Measurements from ENCODE around the gene ZNF92. TPM values are rescaled to one million over a fixed set of nuclear protein-coding genes. Genes with fewer than 3 reads are reported as not detected.
"Not testable (repeated sequence)": the region's sequence is repeated elsewhere in the genome, so short reads cannot be mapped to it uniquely, and the experiment has no call there.

The ZNF92 gene
- total RNA-seq, 2 experiments from 2014 or later: 29.7 to 30.1 TPM

DNA sequence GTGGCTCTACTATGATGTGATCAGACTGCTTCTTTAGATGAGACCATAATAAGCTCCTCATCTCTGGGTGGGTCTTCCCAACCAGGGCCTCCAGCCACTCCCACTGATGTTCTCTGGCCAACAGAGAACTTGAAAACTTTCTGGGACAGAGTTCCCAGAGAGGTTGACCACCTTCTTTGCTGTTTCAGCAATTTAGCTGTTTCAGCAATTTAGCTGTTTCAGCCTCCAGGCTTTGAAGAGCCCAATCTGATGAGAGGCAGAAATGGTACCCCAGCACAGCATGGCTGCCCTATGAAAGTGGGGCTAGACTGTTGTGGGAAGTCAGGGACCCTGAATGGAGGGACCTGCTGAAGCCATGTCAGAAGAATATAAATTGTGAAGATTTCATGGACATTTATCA is 49.0 kb downstream of the ZNF92 start:
- Histone ChIP-seq H3K27me3 (ENCODE audit: control insufficient read depth in 1 of 2, insufficient read depth in 2 of 2, low read length in 2 of 2) (peaks cover 0 to 2% of the 10 kb centered on the region in 2 experiments), H3K4me1 (ENCODE audit: insufficient read depth, low read length) (no peaks in the 10 kb centered on the region), H3K27ac (ENCODE audit: low read depth in 1 of 2, low read length in 2 of 2) (no peak overlapping the region), H3K36me3 (ENCODE audit: insufficient read depth, low read length) (no peaks in the 10 kb centered on the region), H3K4me3 (ENCODE audit: low read length) (no peak overlapping the region), H3K9me3 (ENCODE audit: control insufficient read depth in 1 of 2, insufficient read depth in 1 of 2, low read length in 2 of 2) (peaks cover 4 to 7% of the 10 kb centered on the region in 2 experiments)
- CTCF ChIA-PET: no interaction called here
- ATAC-seq (ENCODE audit: poor library complexity) (no peak), DNase-seq (no peak)
- no peaks in the 10 kb centered on the region for H3K27me3 Mint-ChIP-seq
- H3K36me3 Mint-ChIP-seq (ENCODE audit: low read depth): peaks cover 6% of the 10 kb centered on the region
- H3K4me1 Mint-ChIP-seq (ENCODE audit: low read depth): no peaks in the 10 kb centered on the region
- peaks cover 13% of the 10 kb centered on the region for H3K9me3 Mint-ChIP-seq
- H3K27ac Mint-ChIP-seq: no peak overlapping the region
- POLR2A ChIA-PET: no interaction called here
- H3K4me3 Mint-ChIP-seq: no peak overlapping the region
- TF ChIP-seq, protein P1, sequence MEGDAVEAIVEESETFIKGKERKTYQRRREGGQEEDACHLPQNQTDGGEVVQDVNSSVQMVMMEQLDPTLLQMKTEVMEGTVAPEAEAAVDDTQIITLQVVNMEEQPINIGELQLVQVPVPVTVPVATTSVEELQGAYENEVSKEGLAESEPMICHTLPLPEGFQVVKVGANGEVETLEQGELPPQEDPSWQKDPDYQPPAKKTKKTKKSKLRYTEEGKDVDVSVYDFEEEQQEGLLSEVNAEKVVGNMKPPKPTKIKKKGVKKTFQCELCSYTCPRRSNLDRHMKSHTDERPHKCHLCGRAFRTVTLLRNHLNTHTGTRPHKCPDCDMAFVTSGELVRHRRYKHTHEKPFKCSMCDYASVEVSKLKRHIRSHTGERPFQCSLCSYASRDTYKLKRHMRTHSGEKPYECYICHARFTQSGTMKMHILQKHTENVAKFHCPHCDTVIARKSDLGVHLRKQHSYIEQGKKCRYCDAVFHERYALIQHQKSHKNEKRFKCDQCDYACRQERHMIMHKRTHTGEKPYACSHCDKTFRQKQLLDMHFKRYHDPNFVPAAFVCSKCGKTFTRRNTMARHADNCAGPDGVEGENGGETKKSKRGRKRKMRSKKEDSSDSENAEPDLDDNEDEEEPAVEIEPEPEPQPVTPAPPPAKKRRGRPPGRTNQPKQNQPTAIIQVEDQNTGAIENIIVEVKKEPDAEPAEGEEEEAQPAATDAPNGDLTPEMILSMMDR (IDR thresholded peaks at IDR 0.05): no peak
- intact Hi-C loops (cut with DNase I, micrococcal nuclease): no loop called here

DNA sequence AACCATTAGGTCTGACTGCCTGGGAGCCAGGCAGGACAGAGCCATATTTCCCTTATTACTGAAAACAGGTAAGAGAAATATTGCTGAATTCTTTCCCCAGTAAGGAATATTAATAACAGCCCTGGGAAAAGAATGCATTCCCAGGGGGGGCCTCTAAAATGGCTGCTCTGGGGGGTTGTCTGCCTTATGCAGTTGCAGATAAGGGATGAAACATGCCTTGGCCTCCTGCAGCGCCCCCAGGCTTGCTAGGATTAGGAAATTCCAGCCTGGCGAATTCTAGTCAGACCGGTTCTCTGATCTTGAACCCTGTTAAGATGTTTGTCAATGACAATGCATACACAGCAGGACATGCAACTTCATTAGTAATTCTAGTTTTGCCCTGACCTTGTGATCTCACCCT is 49.6 kb downstream of the ZNF92 start:
- peaks cover 13% of the 10 kb centered on the region for H3K9me3 Mint-ChIP-seq
- H3K36me3 Mint-ChIP-seq (ENCODE audit: low read depth); ATAC-seq (ENCODE audit: poor library complexity); POLR2A ChIA-PET; H3K27ac ChIP-seq (ENCODE audit: low read depth in 1 of 2, low read length in 2 of 2); H3K27me3 Mint-ChIP-seq; H3K27ac Mint-ChIP-seq; CTCF ChIA-PET; intact Hi-C loops (cut with DNase I, micrococcal nuclease); DNase-seq; H3K36me3 ChIP-seq (ENCODE audit: insufficient read depth, low read length); H3K27me3 ChIP-seq (ENCODE audit: control insufficient read depth in 1 of 2, insufficient read depth in 2 of 2, low read length in 2 of 2); H3K9me3 ChIP-seq (ENCODE audit: control insufficient read depth in 1 of 2, insufficient read depth in 1 of 2, low read length in 2 of 2); H3K4me1 ChIP-seq (ENCODE audit: insufficient read depth, low read length); H3K4me3 ChIP-seq (ENCODE audit: low read length); H3K4me1 Mint-ChIP-seq (ENCODE audit: low read depth); H3K4me3 Mint-ChIP-seq: not testable (repeated sequence)

- intact Hi-C loops (cut with DNase I, micrococcal nuclease): no loop called here
- TF ChIP-seq, protein P1 (IDR thresholded peaks at IDR 0.05): no peak
- Mint-ChIP-seq H3K27me3 (no peaks in the 10 kb centered on the region), H3K36me3 (ENCODE audit: low read depth) (no peaks in the 10 kb centered on the region), H3K4me1 (ENCODE audit: low read depth) (no peaks in the 10 kb centered on the region), H3K4me3 (no peak overlapping the region), H3K9me3 (peaks cover 25% of the 10 kb centered on the region), H3K27ac (no peak overlapping the region)
- ChIA-PET CTCF (no interaction called here), POLR2A (no interaction called here)
- H3K36me3 ChIP-seq (ENCODE audit: insufficient read depth, low read length): no peaks in the 10 kb centered on the region
- no peak overlapping the region for H3K27ac ChIP-seq (ENCODE audit: low read depth in 1 of 2, low read length in 2 of 2)
- no peaks in the 10 kb centered on the region for H3K4me1 ChIP-seq (ENCODE audit: insufficient read depth, low read length)
- no peaks in the 10 kb centered on the region for H3K27me3 ChIP-seq (ENCODE audit: control insufficient read depth in 1 of 2, insufficient read depth in 2 of 2, low read length in 2 of 2)
- no peak for ATAC-seq (ENCODE audit: poor library complexity)
- no peak for DNase-seq
- H3K4me3 ChIP-seq (ENCODE audit: low read length): no peak overlapping the region
- no peaks in the 10 kb centered on the region for H3K9me3 ChIP-seq (ENCODE audit: control insufficient read depth in 1 of 2, insufficient read depth in 1 of 2, low read length in 2 of 2)
Measured at GRCh38 chr7:65429642-65430343, 56.1 kb downstream of the ZNF92 start.

Data from CD4-positive, alpha-beta T cell (primary cell).